ENCODE data around the gene PIP5K1B. TPM values are rescaled to one million over a fixed set of nuclear protein-coding genes. Genes with fewer than 3 reads are reported as not detected.

The PIP5K1B gene
- total RNA-seq, 1 experiment from 2014 or later, result 2.5 TPM

DNA sequence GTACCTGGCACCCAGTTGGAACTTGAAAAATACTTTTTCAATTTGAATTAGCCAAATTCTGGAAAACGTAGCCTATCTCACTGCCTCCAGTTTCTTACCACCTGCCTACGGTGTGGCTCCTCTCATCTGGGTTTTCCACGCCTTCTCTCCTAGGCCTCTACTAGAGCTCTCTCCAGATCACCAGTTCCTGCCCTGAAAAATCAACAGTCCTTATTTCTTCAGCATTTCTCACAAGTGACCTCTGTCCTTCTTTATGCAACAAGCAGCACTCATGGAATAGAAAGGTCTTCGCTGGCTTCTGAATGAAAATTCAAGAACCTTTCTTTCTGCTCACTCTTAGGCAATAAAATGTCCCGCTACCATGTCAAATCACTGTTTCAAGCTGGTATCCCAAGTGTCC is 64.8 kb downstream of the PIP5K1B start:
- no peak overlapping the region for H4K5ac ChIP-seq (ENCODE audit: insufficient read length, low read depth, low read length)
- H3K4me1 ChIP-seq (ENCODE audit: insufficient read depth, low read length), result no peaks in the 10 kb centered on the region
- H3K79me2 ChIP-seq (ENCODE audit: insufficient read depth, low read length), result no peaks in the 10 kb centered on the region
- H2AK5ac ChIP-seq (ENCODE audit: insufficient read length, low read length), result no peak overlapping the region
- no peak overlapping the region for H4K91ac ChIP-seq (ENCODE audit: insufficient read length, low read depth, low read length)
- H3K79me1 ChIP-seq (ENCODE audit: insufficient read depth, low read depth, low read length, poor library complexity, severe bottlenecking), result no peaks in the 10 kb centered on the region
- no peaks in the 10 kb centered on the region for H4K20me1 ChIP-seq (ENCODE audit: control insufficient read depth, insufficient read depth, insufficient read length)
- DNase-seq, result no peak
- H3K9ac ChIP-seq (ENCODE audit: extremely low read depth, insufficient read length, low read length), result no peak overlapping the region
- H3K27me3 ChIP-seq (ENCODE audit: insufficient read depth, low read length), result no peaks in the 10 kb centered on the region
- no peak overlapping the region for H2BK15ac ChIP-seq (ENCODE audit: low read depth, low read length)
- peaks cover 2% of the 10 kb centered on the region for H3K27me3 Mint-ChIP-seq (ENCODE audit: low read depth)
- H2BK5ac ChIP-seq (ENCODE audit: insufficient read length, low read length), result no peak overlapping the region
- no peak overlapping the region for H2BK20ac ChIP-seq (ENCODE audit: low read depth, low read length, poor library complexity, severe bottlenecking)
- no peaks in the 10 kb centered on the region for H3K9me3 ChIP-seq (ENCODE audit: control insufficient read depth, low read depth, low read length)
- H3K4me3 Mint-ChIP-seq, result no peak overlapping the region
- no peak overlapping the region for H3K56ac ChIP-seq (ENCODE audit: insufficient read length, low read depth, low read length)
- no peak overlapping the region; a peak in 1 of 7 replicates for H3K27ac Mint-ChIP-seq
- H2BK120ac ChIP-seq (ENCODE audit: low read depth, low read length, poor library complexity, severe bottlenecking), result no peak overlapping the region
- H3K36me3 Mint-ChIP-seq (ENCODE audit: insufficient read depth in 1 of 3, low read depth in 3 of 3), result no peaks in the 10 kb centered on the region
- H2AFZ ChIP-seq (ENCODE audit: low read length), result no peak overlapping the region
- H2BK12ac ChIP-seq (ENCODE audit: insufficient read length, low read depth, low read length), result no peak overlapping the region
- H3K23ac ChIP-seq (ENCODE audit: insufficient read length, low read depth, low read length), result no peak overlapping the region
- H3K4ac ChIP-seq (ENCODE audit: low read depth, low read length), result no peak overlapping the region
- TF ChIP-seq, protein P1, sequence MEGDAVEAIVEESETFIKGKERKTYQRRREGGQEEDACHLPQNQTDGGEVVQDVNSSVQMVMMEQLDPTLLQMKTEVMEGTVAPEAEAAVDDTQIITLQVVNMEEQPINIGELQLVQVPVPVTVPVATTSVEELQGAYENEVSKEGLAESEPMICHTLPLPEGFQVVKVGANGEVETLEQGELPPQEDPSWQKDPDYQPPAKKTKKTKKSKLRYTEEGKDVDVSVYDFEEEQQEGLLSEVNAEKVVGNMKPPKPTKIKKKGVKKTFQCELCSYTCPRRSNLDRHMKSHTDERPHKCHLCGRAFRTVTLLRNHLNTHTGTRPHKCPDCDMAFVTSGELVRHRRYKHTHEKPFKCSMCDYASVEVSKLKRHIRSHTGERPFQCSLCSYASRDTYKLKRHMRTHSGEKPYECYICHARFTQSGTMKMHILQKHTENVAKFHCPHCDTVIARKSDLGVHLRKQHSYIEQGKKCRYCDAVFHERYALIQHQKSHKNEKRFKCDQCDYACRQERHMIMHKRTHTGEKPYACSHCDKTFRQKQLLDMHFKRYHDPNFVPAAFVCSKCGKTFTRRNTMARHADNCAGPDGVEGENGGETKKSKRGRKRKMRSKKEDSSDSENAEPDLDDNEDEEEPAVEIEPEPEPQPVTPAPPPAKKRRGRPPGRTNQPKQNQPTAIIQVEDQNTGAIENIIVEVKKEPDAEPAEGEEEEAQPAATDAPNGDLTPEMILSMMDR (conservative IDR thresholded peaks at IDR 0.05), result no peak
- H4K8ac ChIP-seq (replicated peaks; ENCODE audit: insufficient read length, low read depth, low read length), result no peak overlapping the region
- H3K4me1 Mint-ChIP-seq, result no peaks in the 10 kb centered on the region
- no peak overlapping the region for H3K18ac ChIP-seq (ENCODE audit: insufficient read length, low read depth, low read length)
- no peak overlapping the region for H3K14ac ChIP-seq (ENCODE audit: insufficient read depth, low read length)
- no peaks in the 10 kb centered on the region for H3K9me3 Mint-ChIP-seq
- no peak overlapping the region for H3T11ph ChIP-seq (ENCODE audit: low read length)
- no peaks in the 10 kb centered on the region for H3K23me2 ChIP-seq (ENCODE audit: insufficient read length, low read depth, low read length, poor library complexity, severe bottlenecking)
- no CpG with 5 or more reads among the region's 5 CpGs for WGBS (ENCODE audit: extremely low coverage, insufficient read length, low lambda C conversion rate)
- H3K4me2 ChIP-seq (ENCODE audit: insufficient read depth, insufficient read length, low read length), result no peak overlapping the region
- no peak overlapping the region for H3K27ac ChIP-seq (ENCODE audit: insufficient read length, low read depth, low read length)
